Activated T-helper 17 cell treated with anti-CD3 and anti-CD28 coated beads, Interleukin-2, amount 50 U/mL, for 72 hours (primary cell): ENCODE results near the gene FSCB. TPM values are rescaled to one million over a fixed set of nuclear protein-coding genes. Genes with fewer than 3 reads are reported as not detected.

ENCODE experiments used
- ATAC-seq: fragments of 150-1000 bp; cut with Tn5 transposase; replicated peaks from 2 replicates; pipeline ENCODE4 v1.10.0; 2021; ENCODE audit warnings: mild to moderate bottlenecking, moderate library complexity
- H3K27ac Mint-ChIP-seq: one replicate; pipeline ENCODE4 v1.8.0; 2022; ENCODE audit warnings: mixed read lengths
- H3K27me3 Mint-ChIP-seq: one replicate; pipeline ENCODE4 v1.8.0; 2022; ENCODE audit warnings: mixed read lengths
- H3K36me3 Mint-ChIP-seq: one replicate; pipeline ENCODE4 v1.8.0; 2022; ENCODE audit warnings: low read depth, mild to moderate bottlenecking, mixed read lengths
- H3K4me1 Mint-ChIP-seq: one replicate; pipeline ENCODE4 v1.8.0; 2022; ENCODE audit warnings: mixed read lengths
- H3K4me3 Mint-ChIP-seq: one replicate; pipeline ENCODE4 v1.8.0; 2022; ENCODE audit warnings: mild to moderate bottlenecking, mixed read lengths
- H3K9me3 Mint-ChIP-seq: one replicate; pipeline ENCODE4 v1.8.0; 2022; ENCODE audit warnings: mixed read lengths
- total RNA-seq, 2 donors: library from RNA; stranded (reverse); gene quantifications; one replicate each; pipeline ENCODE4 v1.2.3, GENCODE V29; 2022

Gene FSCB
- total RNA-seq, 2 donors from 2014 or later = not detected

DNA sequence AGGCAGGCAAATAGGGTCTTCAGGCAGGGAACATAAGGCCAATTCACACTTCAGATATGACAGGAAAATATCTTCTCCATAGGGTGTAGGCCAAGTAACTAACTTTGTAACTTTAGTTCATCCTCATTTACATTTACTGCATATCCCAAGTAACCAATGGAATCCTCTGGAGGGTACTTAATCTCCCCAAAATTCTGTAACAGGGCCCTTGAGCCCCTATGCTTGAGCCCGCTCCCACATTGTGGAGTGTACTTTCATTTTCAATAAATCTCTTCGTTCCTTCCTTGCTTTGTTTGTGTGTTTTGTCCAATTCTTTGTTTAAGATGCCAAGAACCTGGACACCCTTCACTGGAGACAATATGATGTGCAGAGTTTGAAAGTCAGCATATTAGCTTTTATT is 45.3 kb downstream of the FSCB start:
- H3K27ac Mint-ChIP-seq = no peak overlapping the region
- no peaks in the 10 kb centered on the region for H3K27me3 Mint-ChIP-seq
- ATAC-seq = no peak
- no peak overlapping the region for H3K4me3 Mint-ChIP-seq
- H3K4me1 Mint-ChIP-seq = no peaks in the 10 kb centered on the region
- H3K9me3 Mint-ChIP-seq = peaks cover 10% of the 10 kb centered on the region
- no peaks in the 10 kb centered on the region for H3K36me3 Mint-ChIP-seq
